WTC11 (cell line): ENCODE data around the gene IGFBP2. TPM values are rescaled to one million over a fixed set of nuclear protein-coding genes. Genes with fewer than 3 reads are reported as not detected.

ENCODE experiments used
- ATAC-seq: fragments of 200-7000 bp; cut with Tn5 transposase; 2 replicates; pipeline ENCODE4 v1.10.0; 2021; ENCODE audit warnings: mild to moderate bottlenecking, moderate library complexity
- CTCF ChIA-PET: fragments of 300-600 bp; sonication (Branson Sonifier 250); formaldehyde crosslinking; loops from one replicate; lab custom pipeline; 2021; ENCODE audit warnings: antibody characterized with exemption; lab: Charles Lee
- POLR2A ChIA-PET: fragments of 350-600 bp; sonication (Branson Sonifier 250); formaldehyde crosslinking; loops from one replicate; lab custom pipeline; 2021; ENCODE audit warnings: antibody characterized with exemption; lab: Charles Lee
- DNase-seq: peaks from one replicate; pipeline ENCODE4 v3.0.0; 2021; ENCODE audit warnings: low spot score
- H3K27ac Mint-ChIP-seq: 2 replicates; pipeline ENCODE4 v1.8.0; 2021; ENCODE audit warnings: mixed read lengths
- H3K27me3 Mint-ChIP-seq: 2 replicates; pipeline ENCODE4 v1.8.0; 2021; ENCODE audit warnings: low read depth, mild to moderate bottlenecking, moderate library complexity, mixed read lengths
- H3K36me3 Mint-ChIP-seq: 2 replicates; pipeline ENCODE4 v1.8.0; 2021; ENCODE audit warnings: mixed read lengths
- H3K4me1 Mint-ChIP-seq: 2 replicates; pipeline ENCODE4 v1.8.0; 2022; ENCODE audit warnings: mixed read lengths
- H3K4me3 Mint-ChIP-seq: 2 replicates; pipeline ENCODE4 v1.8.0; 2021; ENCODE audit warnings: mild to moderate bottlenecking, moderate library complexity, mixed read lengths
- H3K9me3 Mint-ChIP-seq: 2 replicates; pipeline ENCODE4 v1.8.0; 2021; ENCODE audit warnings: mixed read lengths
- CREM ChIP-seq: sonication (generic); formaldehyde crosslinking; IDR thresholded peaks from 2 replicates; pipeline ENCODE4 v1.8.1; 2022; ENCODE audit warnings: mild to moderate bottlenecking, missing genetic modification reagents, moderate library complexity
- ETV6 ChIP-seq: sonication (generic); formaldehyde crosslinking; IDR thresholded peaks from 2 replicates; pipeline ENCODE4 v1.8.1; 2022; ENCODE audit warnings: mild to moderate bottlenecking, missing genetic modification reagents
- IRF2 ChIP-seq: sonication (generic); formaldehyde crosslinking; IDR thresholded peaks from 2 replicates; pipeline ENCODE4 v1.8.0; 2022; ENCODE audit warnings: low read depth, missing genetic modification reagents, borderline replicate concordance
- SMAD3 ChIP-seq: sonication (generic); formaldehyde crosslinking; IDR thresholded peaks from 2 replicates; pipeline ENCODE4 v1.8.0; 2022; ENCODE audit warnings: missing genetic modification reagents, mild to moderate bottlenecking, borderline replicate concordance
- SMAD4 ChIP-seq: sonication (generic); formaldehyde crosslinking; IDR thresholded peaks from 2 replicates; pipeline ENCODE4 v1.8.0; 2022; ENCODE audit warnings: mild to moderate bottlenecking, missing genetic modification reagents
- TP53 ChIP-seq: sonication (generic); formaldehyde crosslinking; IDR thresholded peaks from 2 replicates; pipeline ENCODE4 v1.8.1; 2023; ENCODE audit warnings: mild to moderate bottlenecking, missing genetic modification reagents
- ZNF138 ChIP-seq: sonication (generic); formaldehyde crosslinking; conservative IDR thresholded peaks from 2 replicates; pipeline ENCODE4 v1.8.1; 2022; ENCODE audit warnings: mild to moderate bottlenecking, moderate library complexity, missing genetic modification reagents
- total RNA-seq: library from RNA; stranded (reverse); gene quantifications from 3 replicates; pipeline ENCODE4 v1.2.3, GENCODE V29; 2021
- TF ChIP-seq, protein P1 (sequence below): sonication (generic); formaldehyde crosslinking; conservative IDR thresholded peaks from 2 replicates; pipeline ENCODE4 v1.8.1; 2023; ENCODE audit warnings: mild to moderate bottlenecking, low read depth, missing genetic modification reagents, moderate library complexity
- TF ChIP-seq, protein P2 (sequence below): sonication (generic); formaldehyde crosslinking; IDR thresholded peaks from 2 replicates; pipeline ENCODE4 v1.8.1; 2023; ENCODE audit warnings: mild to moderate bottlenecking, missing genetic modification reagents
- TF ChIP-seq, protein P3 (sequence below): fragments of 250-450 bp; sonication (Bioruptor Pico); IDR thresholded peaks from 2 replicates; pipeline ENCODE4 v1.9.0; 2021; ENCODE audit warnings: mild to moderate bottlenecking
- TF ChIP-seq, protein P4 (sequence below): sonication (generic); formaldehyde crosslinking; IDR thresholded peaks from 2 replicates; pipeline ENCODE4 v1.8.1; 2023; ENCODE audit warnings: mild to moderate bottlenecking, missing genetic modification reagents, moderate library complexity
- TF ChIP-seq, protein P5 (sequence below): fragments of 250-450 bp; sonication (Bioruptor Pico); conservative IDR thresholded peaks from 2 replicates; pipeline ENCODE4 v1.9.0; 2021; ENCODE audit warnings: mild to moderate bottlenecking
- TF ChIP-seq, protein P6 (sequence below): sonication (generic); formaldehyde crosslinking; IDR thresholded peaks from 2 replicates; pipeline ENCODE4 v1.8.1; 2022; ENCODE audit warnings: mild to moderate bottlenecking, missing genetic modification reagents, moderate library complexity, borderline replicate concordance
- TF ChIP-seq, protein P7 (sequence below): sonication (generic); formaldehyde crosslinking; IDR thresholded peaks from 2 replicates; pipeline ENCODE4 v1.8.1; 2022; ENCODE audit warnings: low read depth, missing genetic modification reagents, borderline replicate concordance

The IGFBP2 gene
- total RNA-seq, 1 experiment from 2014 or later: 514 TPM

DNA sequence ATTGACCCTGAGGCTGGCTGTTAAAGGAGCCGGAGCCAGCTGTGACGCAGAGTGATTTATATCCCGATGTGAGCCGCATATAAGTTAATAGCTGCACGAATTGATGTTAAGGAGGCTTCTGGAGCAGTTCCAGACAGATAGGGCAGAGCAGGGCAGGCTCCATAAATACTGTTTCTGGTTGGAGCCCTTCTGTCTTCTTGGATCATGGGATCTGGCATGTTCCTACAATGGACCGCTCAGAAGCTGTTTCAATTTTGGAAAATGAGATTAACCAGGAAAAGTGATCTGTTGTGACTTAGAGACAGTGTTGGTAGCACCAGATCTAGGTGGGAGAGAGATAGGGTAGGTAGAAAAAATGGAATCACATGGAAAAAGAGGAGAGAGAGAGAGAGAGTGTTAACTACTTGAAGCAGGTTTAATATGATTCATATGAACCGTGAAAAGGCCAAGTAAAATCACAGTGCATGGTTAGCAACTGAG lies 66.9 kb downstream of the IGFBP2 start (continued):
- TF ChIP-seq, protein P1, sequence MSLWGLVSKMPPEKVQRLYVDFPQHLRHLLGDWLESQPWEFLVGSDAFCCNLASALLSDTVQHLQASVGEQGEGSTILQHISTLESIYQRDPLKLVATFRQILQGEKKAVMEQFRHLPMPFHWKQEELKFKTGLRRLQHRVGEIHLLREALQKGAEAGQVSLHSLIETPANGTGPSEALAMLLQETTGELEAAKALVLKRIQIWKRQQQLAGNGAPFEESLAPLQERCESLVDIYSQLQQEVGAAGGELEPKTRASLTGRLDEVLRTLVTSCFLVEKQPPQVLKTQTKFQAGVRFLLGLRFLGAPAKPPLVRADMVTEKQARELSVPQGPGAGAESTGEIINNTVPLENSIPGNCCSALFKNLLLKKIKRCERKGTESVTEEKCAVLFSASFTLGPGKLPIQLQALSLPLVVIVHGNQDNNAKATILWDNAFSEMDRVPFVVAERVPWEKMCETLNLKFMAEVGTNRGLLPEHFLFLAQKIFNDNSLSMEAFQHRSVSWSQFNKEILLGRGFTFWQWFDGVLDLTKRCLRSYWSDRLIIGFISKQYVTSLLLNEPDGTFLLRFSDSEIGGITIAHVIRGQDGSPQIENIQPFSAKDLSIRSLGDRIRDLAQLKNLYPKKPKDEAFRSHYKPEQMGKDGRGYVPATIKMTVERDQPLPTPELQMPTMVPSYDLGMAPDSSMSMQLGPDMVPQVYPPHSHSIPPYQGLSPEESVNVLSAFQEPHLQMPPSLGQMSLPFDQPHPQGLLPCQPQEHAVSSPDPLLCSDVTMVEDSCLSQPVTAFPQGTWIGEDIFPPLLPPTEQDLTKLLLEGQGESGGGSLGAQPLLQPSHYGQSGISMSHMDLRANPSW: no peak
- no peak for TF ChIP-seq IRF2 (CRISPR knock-in tag)

DNA sequence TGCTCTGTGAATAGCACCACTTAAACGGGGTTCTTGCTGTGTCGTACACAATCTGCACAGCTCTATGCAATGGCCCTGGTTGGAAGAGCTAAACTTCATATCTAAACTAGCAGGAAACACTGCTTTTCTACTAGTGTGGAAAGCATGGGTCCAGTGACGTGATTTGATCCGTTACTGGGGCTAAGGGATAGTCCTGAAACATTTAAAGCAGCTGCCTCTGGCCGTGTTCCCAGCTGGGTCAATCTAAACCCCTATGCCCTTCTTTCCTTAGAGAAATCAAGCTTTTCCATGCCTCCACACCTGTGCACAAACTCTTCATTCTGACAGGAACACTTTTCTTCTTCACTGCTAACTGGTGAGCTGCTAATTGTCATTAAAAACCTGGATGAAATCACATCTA lies 67.6 kb downstream of the IGFBP2 start:
- ChIA-PET CTCF (interaction anchor here (1.2 to 1.5 kb wide), 2 partner anchors 31 to 465 kb away, joined by 3 to 4 read pairs; no protein-coding TSS in a partner anchor), POLR2A (no interaction called here)
- Mint-ChIP-seq H3K36me3 (no peaks in the 10 kb centered on the region), H3K27me3 (peaks cover 9% of the 10 kb centered on the region), H3K9me3 (no peaks in the 10 kb centered on the region), H3K27ac (no peak overlapping the region), H3K4me1 (peaks cover 15% of the 10 kb centered on the region), H3K4me3 (no peak overlapping the region)
- no peak for DNase-seq
- TF ChIP-seq, protein P2, sequence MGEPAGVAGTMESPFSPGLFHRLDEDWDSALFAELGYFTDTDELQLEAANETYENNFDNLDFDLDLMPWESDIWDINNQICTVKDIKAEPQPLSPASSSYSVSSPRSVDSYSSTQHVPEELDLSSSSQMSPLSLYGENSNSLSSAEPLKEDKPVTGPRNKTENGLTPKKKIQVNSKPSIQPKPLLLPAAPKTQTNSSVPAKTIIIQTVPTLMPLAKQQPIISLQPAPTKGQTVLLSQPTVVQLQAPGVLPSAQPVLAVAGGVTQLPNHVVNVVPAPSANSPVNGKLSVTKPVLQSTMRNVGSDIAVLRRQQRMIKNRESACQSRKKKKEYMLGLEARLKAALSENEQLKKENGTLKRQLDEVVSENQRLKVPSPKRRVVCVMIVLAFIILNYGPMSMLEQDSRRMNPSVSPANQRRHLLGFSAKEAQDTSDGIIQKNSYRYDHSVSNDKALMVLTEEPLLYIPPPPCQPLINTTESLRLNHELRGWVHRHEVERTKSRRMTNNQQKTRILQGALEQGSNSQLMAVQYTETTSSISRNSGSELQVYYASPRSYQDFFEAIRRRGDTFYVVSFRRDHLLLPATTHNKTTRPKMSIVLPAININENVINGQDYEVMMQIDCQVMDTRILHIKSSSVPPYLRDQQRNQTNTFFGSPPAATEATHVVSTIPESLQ: no peak
- TF ChIP-seq SMAD4 (CRISPR knock-in tag) (no peak), ETV6 (CRISPR knock-in tag) (no peak), TP53 (CRISPR knock-in tag) (no peak), SMAD3 (CRISPR knock-in tag) (no peak), CREM (CRISPR knock-in tag) (no peak), ZNF138 (CRISPR knock-in tag) (no peak)
- TF ChIP-seq, protein P3, sequence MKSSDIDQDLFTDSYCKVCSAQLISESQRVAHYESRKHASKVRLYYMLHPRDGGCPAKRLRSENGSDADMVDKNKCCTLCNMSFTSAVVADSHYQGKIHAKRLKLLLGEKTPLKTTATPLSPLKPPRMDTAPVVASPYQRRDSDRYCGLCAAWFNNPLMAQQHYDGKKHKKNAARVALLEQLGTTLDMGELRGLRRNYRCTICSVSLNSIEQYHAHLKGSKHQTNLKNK (CRISPR knock-in tag): no peak
- TF ChIP-seq, protein P4, sequence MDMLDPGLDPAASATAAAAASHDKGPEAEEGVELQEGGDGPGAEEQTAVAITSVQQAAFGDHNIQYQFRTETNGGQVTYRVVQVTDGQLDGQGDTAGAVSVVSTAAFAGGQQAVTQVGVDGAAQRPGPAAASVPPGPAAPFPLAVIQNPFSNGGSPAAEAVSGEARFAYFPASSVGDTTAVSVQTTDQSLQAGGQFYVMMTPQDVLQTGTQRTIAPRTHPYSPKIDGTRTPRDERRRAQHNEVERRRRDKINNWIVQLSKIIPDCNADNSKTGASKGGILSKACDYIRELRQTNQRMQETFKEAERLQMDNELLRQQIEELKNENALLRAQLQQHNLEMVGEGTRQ (CRISPR knock-in tag): no peak
- TF ChIP-seq, protein P5, sequence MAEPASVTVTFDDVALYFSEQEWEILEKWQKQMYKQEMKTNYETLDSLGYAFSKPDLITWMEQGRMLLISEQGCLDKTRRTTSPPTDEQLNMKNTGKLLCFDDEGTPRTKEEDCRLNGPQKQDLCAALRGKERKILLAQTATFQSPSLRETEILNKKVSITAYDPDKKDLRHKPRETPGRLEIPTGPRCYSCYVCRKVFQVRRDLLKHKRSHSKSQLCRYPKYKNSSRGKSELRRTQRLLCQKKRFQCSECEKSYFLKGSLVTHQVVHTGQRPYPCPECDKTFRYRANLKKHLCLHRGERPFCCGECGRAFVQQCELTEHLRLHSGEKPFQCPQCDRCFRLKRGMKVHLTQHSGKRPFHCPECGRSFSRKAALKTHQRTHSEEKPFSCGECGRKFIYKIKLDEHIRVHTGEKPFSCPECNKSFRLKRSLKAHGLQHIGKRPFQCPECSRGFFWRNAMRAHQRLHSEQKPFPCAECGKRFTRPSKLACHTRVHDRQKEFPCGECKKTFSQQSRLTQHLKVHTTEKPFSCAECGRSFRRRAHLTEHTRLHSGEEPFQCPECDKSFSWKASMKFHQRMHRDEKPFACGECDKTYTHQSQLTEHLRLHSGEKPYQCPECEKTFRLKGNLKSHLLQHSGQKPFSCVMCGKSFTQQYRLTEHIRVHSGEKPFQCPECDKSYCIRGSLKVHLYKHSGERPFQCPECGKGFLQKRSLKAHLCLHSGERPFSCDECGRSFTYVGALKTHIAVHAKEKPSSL (CRISPR knock-in tag): no peak
- TF ChIP-seq, protein P6, sequence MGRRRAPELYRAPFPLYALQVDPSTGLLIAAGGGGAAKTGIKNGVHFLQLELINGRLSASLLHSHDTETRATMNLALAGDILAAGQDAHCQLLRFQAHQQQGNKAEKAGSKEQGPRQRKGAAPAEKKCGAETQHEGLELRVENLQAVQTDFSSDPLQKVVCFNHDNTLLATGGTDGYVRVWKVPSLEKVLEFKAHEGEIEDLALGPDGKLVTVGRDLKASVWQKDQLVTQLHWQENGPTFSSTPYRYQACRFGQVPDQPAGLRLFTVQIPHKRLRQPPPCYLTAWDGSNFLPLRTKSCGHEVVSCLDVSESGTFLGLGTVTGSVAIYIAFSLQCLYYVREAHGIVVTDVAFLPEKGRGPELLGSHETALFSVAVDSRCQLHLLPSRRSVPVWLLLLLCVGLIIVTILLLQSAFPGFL (CRISPR knock-in tag): no peak
- TF ChIP-seq, protein P7, sequence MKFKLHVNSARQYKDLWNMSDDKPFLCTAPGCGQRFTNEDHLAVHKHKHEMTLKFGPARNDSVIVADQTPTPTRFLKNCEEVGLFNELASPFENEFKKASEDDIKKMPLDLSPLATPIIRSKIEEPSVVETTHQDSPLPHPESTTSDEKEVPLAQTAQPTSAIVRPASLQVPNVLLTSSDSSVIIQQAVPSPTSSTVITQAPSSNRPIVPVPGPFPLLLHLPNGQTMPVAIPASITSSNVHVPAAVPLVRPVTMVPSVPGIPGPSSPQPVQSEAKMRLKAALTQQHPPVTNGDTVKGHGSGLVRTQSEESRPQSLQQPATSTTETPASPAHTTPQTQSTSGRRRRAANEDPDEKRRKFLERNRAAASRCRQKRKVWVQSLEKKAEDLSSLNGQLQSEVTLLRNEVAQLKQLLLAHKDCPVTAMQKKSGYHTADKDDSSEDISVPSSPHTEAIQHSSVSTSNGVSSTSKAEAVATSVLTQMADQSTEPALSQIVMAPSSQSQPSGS: no peak
- ATAC-seq: no peak
